ENCODE data around the gene PTPRCAP.
A peak's percentile ranks its signal among the peaks of the same experiment; 100 is the strongest.
"Not testable (repeated sequence)": the region's sequence is repeated elsewhere in the genome, so short reads cannot be mapped to it uniquely, and the experiment has no call there.

Gene PTPRCAP

GRCh38 chr11:67407688-67408163 is 29.8 kb downstream of the PTPRCAP start:
- no peak for DNase-seq

GRCh38 chr11:67406969-67407687 is 30.4 kb downstream of the PTPRCAP start:
- DNase-seq = peak; percentile 1

DNA sequence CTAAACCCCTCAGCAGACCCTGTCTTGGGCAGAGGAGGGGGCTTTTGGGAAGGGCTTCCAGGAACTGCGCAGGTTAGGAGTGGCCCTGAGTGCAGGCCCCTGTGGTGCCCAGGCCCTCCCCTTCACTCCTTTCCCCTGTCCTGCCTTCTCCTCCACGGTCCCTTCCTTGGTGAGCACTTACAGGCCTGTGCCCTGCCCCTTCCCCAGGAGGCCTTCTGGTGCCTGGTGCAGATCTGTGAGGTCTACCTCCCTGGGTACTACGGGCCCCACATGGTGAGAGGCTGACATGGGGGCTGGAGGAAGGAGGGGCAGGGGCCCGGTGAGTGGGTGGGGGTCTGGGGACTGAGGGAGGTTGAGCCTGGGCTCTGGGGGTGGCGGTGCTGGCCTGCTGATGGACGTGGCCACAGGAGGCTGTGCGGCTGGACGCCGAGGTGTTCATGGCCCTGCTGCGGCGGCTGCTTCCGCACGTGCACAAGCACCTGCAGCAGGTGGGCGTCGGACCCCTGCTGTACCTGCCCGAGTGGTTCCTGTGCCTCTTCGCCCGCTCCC is 31.0 kb downstream of the PTPRCAP start:
- no peak for DNase-seq

DNA sequence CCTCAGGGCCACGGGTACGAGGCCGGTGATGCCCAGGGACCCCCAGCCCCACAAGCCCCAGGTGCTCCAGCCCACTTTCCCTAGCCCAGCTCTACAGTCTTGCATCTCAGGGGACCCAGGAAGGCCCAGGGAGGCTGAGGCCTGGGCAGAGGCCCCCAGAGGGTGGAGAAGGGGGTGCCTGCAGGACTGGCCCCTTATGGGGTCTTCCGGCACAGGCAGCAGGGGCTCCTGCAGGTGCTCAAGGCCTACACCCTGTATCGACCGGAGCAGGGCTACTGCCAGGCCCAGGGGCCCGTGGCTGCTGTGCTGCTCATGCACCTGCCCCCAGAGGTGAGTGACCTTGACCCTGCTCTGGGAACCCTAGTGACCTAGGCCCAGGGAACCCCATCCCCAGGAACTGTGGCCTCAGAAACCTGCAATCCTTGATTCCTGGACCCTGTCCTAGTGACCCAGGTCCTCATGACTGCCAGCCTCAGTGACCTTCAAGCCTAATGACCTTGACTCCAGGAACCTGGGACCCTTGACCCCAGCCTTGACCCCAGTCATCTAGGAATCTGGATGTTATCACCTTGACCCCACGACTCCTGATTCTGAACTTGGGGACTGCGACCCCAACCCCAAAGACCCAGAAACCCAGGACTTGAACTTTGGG is 31.7 kb downstream of the PTPRCAP start:
- DNase-seq = no peak

DNA sequence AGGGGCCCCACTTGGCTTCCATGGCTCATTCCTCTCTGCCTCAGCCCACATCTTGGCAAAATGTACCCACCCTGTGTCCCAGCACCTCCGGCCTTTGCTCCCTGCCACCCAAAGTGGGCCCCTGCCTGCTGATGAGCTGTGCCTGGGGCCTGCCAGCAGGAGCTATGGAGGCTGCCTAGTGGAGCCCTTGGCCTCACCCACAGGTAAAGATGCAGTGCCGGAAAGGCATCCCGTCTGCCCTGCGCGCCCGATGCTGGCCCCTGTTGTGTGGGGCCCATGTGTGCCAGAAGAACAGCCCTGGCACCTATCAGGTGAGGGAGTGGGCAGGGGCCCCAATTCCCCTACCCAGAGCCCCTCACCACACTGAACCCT is 32.3 kb downstream of the PTPRCAP start:
- no peak for DNase-seq

DNA sequence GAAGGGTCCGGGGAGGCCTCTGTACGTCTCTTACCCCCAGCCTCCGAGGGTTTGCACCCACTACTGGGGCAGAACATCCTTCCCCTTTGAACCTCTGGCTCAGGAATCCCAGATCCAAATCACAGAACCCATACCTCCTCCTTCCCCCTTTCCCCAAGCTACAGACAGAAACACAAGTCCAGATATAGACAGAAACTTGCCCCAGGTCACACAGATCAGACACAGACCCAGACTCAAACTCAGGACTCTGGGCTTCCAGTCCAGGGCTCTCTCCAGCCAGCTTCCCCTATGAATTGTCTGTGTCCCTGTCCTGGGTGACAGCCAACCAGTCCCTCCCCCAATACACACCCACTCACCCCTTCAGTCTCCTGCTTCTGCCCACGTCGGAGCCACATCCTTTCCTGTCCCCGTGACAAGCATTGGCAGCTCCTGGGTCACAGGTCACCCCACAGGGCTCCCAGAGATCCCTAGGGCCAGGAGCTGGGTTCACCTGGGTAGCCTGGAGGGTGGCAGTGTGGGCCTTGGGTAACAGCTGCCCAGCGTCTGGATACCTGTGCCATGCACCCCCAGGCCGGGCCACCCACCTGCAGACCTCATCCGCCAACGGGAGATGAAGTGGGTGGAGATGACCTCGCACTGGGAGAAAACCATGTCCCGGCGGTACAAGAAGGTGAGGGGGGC is 32.8 kb downstream of the PTPRCAP start:
- DNase-seq = no peak

GRCh38 chr11:67403085-67403484 is 34.4 kb downstream of the PTPRCAP start:
- DNase-seq = not testable (repeated sequence)

GRCh38 chr11:67402192-67402839 is 35.2 kb downstream of the PTPRCAP start:
- DNase-seq = peak; percentile 16

- DNase-seq = peak; percentile 85
These were observed 35.8 kb downstream of the PTPRCAP start, which contains the start of gene PPP1CA for GRCh38 chr11:67401495-67402191. Gene PPP1CA, minus strand, starts transcription at chr11:67401858. Its CDS starts 76 bp downstream, at chr11:67401782.

DNA sequence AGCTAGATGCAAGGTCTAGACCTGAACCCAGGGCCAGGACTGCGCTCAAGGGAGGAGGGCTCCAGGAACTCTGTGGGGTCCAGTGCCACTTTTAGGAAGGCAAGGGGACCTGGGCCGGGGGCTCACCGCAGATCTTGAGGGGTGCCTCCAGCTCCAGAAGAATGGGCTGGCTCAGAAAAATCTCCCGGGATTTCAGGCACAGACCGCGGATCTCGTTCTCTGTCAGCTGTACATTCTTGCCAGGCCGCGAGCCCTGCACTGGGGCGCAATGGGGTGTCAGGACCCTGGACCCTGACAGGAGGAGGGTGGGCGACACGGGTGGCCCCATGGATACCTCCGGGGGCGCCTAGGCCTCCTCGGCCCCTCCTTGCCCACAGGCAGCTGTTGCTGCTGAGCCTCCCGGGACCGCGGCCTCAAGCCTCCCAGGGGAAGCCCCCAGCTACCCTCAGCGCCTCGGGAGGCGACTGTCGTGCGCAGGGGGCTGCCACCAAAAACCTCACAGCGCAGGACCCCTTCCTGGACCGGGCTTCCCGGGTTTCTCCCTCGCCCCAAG is 36.5 kb downstream of the PTPRCAP start:
- DNase-seq = peak; percentile 1

DNA sequence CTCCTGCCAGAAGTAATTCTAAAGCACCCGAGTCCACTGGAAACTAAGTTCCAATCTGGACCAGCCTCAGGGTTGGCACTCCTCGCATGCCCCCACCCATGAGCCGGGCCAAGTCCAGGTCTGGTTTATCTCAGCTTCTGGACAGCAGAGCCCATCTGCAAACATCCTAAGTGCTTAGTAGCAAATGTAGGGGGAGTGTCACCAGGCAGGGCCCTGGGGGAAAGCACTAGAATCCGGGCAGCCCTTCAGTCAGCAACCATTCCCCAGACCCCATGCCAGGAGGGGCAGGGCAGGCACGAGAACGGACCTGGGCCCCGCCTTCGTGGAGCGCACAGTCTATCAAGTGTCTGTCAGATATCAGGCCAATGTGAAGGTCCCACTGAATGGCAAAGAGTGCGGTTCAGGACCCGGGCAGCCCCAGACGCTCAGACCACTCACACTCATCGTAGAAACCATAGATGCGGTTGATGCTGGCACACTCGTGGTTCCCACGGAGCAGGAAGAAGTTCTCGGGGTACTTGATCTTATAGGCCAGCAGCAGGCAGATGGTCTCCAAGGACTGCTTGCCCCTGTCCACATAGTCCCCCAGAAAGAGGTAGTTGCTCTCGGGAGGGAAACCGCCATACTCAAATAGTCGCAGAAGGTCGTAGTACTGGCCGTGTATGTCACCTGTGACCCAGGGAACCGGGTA is 37.1 kb downstream of the PTPRCAP start:
- no peak for DNase-seq

GRCh38 chr11:67398661-67399563 is 38.6 kb downstream of the PTPRCAP start:
- DNase-seq = no peak

- no peak for DNase-seq
These were observed 39.4 kb downstream of the PTPRCAP start for GRCh38 chr11:67397986-67398660.

GRCh38 chr11:67397536-67397935 is 39.9 kb downstream of the PTPRCAP start:
- DNase-seq = no peak

DNA sequence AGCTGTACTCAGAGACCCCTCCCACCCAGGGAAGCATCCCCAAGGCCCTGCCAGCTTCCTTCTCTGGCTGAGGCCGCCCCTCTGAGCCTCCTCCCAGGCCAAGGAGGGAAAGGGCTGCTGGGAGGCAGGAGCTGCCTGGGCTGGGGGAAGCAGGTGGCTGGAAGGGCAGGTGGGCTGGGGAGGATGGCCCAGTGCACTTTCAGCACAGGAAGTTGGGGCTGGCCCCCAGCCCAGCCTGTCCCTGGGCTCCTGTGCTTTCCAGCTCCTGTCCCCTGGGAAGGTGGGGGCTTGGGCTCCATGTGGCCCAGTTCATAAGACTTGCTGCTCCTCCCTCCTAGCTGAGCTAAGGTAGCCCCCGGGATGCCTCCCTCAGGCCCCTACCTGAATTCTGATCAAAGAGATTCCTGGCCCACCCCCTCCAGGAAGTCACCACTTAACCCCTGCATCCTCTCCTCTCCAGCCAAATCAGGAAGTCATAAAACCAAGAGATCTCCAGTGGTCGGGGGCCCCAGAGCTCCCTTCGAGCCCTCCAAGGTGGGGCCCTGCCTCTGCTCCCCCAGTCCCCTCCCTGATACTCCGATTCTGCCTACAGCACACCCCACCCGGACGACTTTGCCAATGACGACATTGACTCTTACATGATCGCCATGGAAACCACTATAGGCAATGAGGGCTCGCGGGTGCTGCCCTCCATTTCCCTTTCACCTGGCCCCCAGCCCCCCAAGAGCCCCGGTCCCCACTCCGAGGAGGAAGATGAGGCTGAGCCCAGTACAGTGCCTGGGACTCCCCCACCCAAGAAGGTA is 40.7 kb downstream of the PTPRCAP start:
- no peak for DNase-seq

GRCh38 chr11:67396259-67396581 is 41.3 kb downstream of the PTPRCAP start:
- DNase-seq = no peak

DNA sequence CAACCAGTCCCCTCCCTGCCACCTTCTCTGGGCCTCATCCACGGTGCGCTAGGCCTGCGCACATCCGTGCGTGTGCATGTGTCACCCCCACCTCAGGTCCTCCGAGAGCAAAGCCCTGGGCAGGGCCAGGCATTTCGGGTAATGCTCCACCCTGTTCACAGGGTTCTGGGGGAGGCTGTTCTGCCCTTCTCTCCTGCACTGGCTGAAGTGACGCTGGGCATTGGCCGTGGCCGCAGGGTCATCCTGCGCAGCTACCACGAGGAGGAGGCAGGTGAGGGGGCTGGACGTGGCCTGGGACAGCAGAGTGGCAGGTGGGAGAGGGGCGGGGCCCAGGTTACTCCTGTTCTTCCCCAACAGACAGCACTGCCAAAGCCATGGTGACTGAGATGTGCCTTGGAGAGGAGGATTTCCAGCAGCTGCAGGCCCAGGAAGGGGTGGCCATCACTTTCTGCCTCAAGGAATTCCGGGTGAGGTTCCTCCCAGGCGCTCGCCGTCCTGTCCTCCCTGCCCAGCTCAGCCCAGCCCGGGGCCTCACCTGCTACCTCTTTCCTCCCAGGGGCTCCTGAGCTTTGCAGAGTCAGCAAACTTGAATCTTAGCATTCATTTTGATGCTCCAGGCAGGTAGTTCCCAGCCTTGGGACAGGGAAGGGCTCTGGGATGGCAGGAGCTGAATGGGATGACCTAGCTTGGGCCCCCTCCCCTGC is 41.8 kb downstream of the PTPRCAP start:
- no peak for DNase-seq

- DNase-seq = no peak
These were observed 43.5 kb downstream of the PTPRCAP start for GRCh38 chr11:67393990-67394389.
